Measurements from ENCODE around the gene CEACAM3. TPM values are rescaled to one million over a fixed set of nuclear protein-coding genes. Genes with fewer than 3 reads are reported as not detected.

Gene CEACAM3
- total and polyA plus RNA-seq, 12 donors = 0.21 to 1.5 (median 0.40) TPM; not detected in 4

DNA sequence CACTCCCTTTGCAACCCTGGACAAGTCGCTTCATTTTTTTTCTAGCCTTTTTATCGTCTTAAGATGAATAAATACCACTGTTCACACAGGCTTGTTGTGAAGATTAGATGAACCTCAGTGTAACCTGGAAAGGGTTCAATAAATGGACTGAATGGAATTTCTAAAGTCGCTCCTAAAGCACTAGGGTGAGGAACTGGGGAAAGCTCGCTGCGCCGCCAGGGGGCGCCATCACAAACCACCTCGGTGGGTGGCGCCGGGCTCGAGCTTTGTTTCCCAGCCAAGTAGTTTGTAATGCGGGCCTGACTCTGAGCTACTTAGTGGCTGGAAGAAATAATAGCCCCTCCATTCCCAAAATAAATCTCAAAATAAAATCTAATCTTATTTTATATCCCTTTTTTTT is 43.2 kb upstream of the CEACAM3 start:
- no peak overlapping the region for H3K4me3 ChIP-seq
- peak in 1 of 2 donors; percentile 47 for DNase-seq
- H3K9me3 ChIP-seq = no peaks in the 10 kb centered on the region
- H3K27ac ChIP-seq = no peak overlapping the region
- H3K4me1 ChIP-seq = peaks cover 0 to 11% (median 0%) of the 10 kb centered on the region in 9 donors
- TF ChIP-seq, protein P1, sequence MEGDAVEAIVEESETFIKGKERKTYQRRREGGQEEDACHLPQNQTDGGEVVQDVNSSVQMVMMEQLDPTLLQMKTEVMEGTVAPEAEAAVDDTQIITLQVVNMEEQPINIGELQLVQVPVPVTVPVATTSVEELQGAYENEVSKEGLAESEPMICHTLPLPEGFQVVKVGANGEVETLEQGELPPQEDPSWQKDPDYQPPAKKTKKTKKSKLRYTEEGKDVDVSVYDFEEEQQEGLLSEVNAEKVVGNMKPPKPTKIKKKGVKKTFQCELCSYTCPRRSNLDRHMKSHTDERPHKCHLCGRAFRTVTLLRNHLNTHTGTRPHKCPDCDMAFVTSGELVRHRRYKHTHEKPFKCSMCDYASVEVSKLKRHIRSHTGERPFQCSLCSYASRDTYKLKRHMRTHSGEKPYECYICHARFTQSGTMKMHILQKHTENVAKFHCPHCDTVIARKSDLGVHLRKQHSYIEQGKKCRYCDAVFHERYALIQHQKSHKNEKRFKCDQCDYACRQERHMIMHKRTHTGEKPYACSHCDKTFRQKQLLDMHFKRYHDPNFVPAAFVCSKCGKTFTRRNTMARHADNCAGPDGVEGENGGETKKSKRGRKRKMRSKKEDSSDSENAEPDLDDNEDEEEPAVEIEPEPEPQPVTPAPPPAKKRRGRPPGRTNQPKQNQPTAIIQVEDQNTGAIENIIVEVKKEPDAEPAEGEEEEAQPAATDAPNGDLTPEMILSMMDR (IDR thresholded peaks at IDR 0.05) = peak in 8 of 9 donors; percentile 29 to 82 (median 54)
- intact Hi-C loops (cut with DNase I) = loop anchor here in 1 of 10 donors (10.0 kb wide), 1 partner anchor 108 kb away; no protein-coding TSS in a partner anchor
- peaks cover 0 to 49% (median 19%) of the 10 kb centered on the region in 7 donors for H3K27me3 ChIP-seq
- WGBS, 2 donors = 7 to 9% methylated on average over 12 of the region's 12 CpGs
- no peaks in the 10 kb centered on the region for H3K36me3 ChIP-seq
- peak in 1 of 8 donors; percentile 57 for ATAC-seq

DNA sequence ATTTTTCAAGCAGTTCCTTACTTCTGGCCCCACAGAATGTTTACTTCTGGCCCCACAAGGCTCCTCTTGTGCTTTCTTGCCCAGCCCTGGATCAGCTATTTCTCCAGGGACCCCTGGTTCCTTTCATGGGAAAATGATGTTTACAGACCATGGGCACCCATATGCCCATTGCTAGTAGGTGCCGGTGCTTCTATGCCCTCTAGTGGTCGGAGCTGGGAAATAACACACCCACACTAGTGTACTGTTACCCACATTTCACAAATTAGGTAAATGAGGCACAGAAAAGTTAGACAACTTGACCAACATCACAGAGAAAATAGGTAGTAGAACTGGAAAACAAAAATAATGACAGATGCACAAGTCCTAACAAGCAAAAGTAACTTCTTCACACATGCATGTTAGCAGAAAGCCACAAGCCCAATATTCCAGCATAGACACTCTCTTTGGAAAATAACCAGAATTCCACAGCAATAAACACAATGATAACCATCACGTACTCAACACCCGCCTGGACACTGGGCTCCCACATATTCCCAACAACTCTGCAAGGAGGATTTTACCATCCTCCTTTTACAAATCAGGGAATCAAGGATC is 42.4 kb upstream of the CEACAM3 start:
- peak; percentile 12 to 20 for DNase-seq

DNA sequence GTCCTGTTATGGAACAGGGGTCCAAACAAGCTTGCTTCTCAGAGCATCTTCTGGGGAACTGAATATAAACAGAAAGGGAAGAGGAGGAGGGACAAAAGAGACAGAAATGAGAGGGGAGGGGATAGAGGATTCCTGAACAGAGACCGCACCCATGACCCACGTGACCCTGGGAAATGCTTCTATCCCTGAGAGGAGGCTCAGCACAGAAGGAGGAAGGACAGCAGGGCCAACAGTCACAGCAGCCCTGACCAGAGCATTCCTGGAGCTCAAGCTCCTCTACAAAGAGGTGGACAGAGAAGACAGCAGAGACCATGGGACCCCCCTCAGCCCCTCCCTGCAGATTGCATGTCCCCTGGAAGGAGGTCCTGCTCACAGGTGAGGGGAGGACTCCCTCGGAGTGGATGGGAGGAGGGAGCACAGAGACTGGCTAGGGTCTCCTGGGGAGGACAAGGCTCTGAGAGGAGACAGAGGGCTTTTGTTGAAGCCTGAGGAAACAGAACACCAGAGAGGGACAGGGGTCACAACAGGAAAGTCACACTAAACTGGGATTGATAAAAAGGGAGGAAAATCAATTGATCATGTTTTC is 41.0 kb upstream of the CEACAM3 start, which contains the start of gene CEACAM6:
Gene CEACAM6, plus strand, starts transcription at position 203 of the 586 bp plus-strand sequence. Its CDS starts 109 bp downstream, at position 312.
- no peak within 1 kb of the TSS for H3K4me3 ChIP-seq
- peaks cover 0 to 11% (median 0%) of the 10 kb centered on the region in 9 donors for H3K4me1 ChIP-seq
- DNase-seq (no peak), ATAC-seq (no peak)
- no peak within 1 kb of the TSS for H3K27ac ChIP-seq
- H3K9me3 ChIP-seq = no peaks in the 10 kb centered on the region
- H3K27me3 ChIP-seq = peaks cover 0 to 64% (median 11%) of the 10 kb centered on the region in 7 donors
- TF ChIP-seq, protein P1 (IDR thresholded peaks at IDR 0.05) = no peak
- no peaks in the 10 kb centered on the region for H3K36me3 ChIP-seq
- WGBS, 2 donors = 42 to 45% methylated on average over 3 of the region's 3 CpGs
- intact Hi-C loops (cut with DNase I) = loop anchor here in 1 of 10 donors (10.0 kb wide), 1 partner anchor 111 kb away; no protein-coding TSS in a partner anchor

More for the DNA sequence above, 42.4 kb upstream of the CEACAM3 start:
- H3K4me3 ChIP-seq = no peak overlapping the region
- H3K27ac ChIP-seq = no peak overlapping the region
- intact Hi-C loops (cut with DNase I) = loop anchor here in 1 of 10 donors (10.0 kb wide), 1 partner anchor 109 kb away; no protein-coding TSS in a partner anchor
- no peaks in the 10 kb centered on the region for H3K36me3 ChIP-seq
- H3K4me1 ChIP-seq = peaks cover 0 to 11% (median 0%) of the 10 kb centered on the region in 9 donors
- H3K9me3 ChIP-seq = no peaks in the 10 kb centered on the region
- TF ChIP-seq, protein P1 (IDR thresholded peaks at IDR 0.05) = peak; percentile 23 to 76 (median 61)
- peaks cover 0 to 57% (median 11%) of the 10 kb centered on the region in 7 donors for H3K27me3 ChIP-seq
- peak in 6 of 8 donors; percentile 42 to 76 (median 58) for ATAC-seq
- WGBS, 2 donors = 7 to 8% methylated on average over 4 of the region's 4 CpGs

DNA sequence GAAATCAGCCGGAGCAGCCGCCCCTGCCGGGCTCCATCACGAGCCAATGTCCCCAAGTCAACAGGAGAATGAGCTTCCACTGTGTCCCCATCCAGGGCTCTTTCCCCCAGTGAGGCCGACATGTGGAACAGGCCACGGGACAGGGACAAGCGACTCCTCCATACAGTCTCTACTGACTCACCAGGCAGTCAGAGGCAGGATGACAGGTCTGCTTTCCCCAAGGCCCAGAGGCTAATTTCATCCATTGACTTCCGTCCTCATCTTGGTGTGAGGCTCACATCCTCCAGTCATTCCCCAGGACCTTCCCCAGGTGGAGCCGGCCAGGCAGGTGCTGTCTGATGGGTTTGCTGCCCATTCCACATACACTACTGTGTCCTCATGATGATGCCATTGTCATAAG is 37.5 kb upstream of the CEACAM3 start:
- no peaks in the 10 kb centered on the region for H3K36me3 ChIP-seq
- no peak overlapping the region for H3K4me3 ChIP-seq
- H3K27ac ChIP-seq = no peak overlapping the region
- ATAC-seq (no peak), DNase-seq (no peak)
- H3K27me3 ChIP-seq = peaks cover 0 to 61% (median 27%) of the 10 kb centered on the region in 7 donors
- intact Hi-C loops (cut with DNase I) = loop anchor here in 1 of 10 donors (10.0 kb wide), 1 partner anchor 114 kb away; no protein-coding TSS in a partner anchor
- WGBS, 2 donors = 74% methylated on average over 9 of the region's 9 CpGs
- H3K4me1 ChIP-seq = peaks cover 0 to 3% (median 0%) of the 10 kb centered on the region in 9 donors
- H3K9me3 ChIP-seq = no peaks in the 10 kb centered on the region
- TF ChIP-seq, protein P1 (IDR thresholded peaks at IDR 0.05) = no peak
